GM21528 (cell line): ENCODE data around the gene TMEM79.
A peak's percentile ranks its signal among the peaks of the same experiment; 100 is the strongest.
"Not testable (repeated sequence)": the region's sequence is repeated elsewhere in the genome, so short reads cannot be mapped to it uniquely, and the experiment has no call there.

Experiments used
- ATAC-seq: cut with Tn5 transposase; IDR thresholded peaks from one replicate; pipeline ENCODE4 v1.9.1; 2021; ENCODE audit warnings: mild to moderate bottlenecking, moderate library complexity; ENCODE audit not compliant: unreplicated experiment, low FRiP score

Gene TMEM79

GRCh38 chr1:156298852-156299357 lies 14.8 kb downstream of the TMEM79 start, which contains the start of gene VHLL:
VHLL (minus strand) TSS chr1:156299307; CDS start chr1:156299189, 118 bp downstream.
- ATAC-seq = no peak

- ATAC-seq = no peak
Observed at GRCh38 chr1:156303241-156303640, 19.1 kb downstream of the TMEM79 start.

GRCh38 chr1:156305215-156305614 lies 21.1 kb downstream of the TMEM79 start:
- no peak for ATAC-seq

- no peak for ATAC-seq
Observed at GRCh38 chr1:156308078-156308477, 24.0 kb downstream of the TMEM79 start.

- no peak for ATAC-seq
Observed at GRCh38 chr1:156310962-156311361, 26.8 kb downstream of the TMEM79 start.

GRCh38 chr1:156316909-156317308 lies 32.8 kb downstream of the TMEM79 start:
- ATAC-seq = no peak

GRCh38 chr1:156319664-156320063 lies 35.5 kb downstream of the TMEM79 start:
- no peak for ATAC-seq

GRCh38 chr1:156320560-156320959 lies 36.4 kb downstream of the TMEM79 start:
- no peak for ATAC-seq

- ATAC-seq = not testable (repeated sequence)
Observed at GRCh38 chr1:156323179-156323578, 39.1 kb downstream of the TMEM79 start.

- ATAC-seq = no peak
Observed at GRCh38 chr1:156336242-156336641, 52.1 kb downstream of the TMEM79 start.

GRCh38 chr1:156337052-156337887 lies 53.1 kb downstream of the TMEM79 start:
- ATAC-seq = no peak

GRCh38 chr1:156337888-156338179 lies 53.7 kb downstream of the TMEM79 start:
- peak; percentile 21 for ATAC-seq

- ATAC-seq = peak; percentile 90
Observed at GRCh38 chr1:156338180-156338976, 54.3 kb downstream of the TMEM79 start, which contains the start of the genes CCT3 and TSACC. CCT3 (minus strand) TSS chr1:156338292; CDS start chr1:156338184, 108 bp downstream. TSACC (plus strand) TSS chr1:156338526; CDS start chr1:156339758, 1,232 bp downstream.
